GM20000 (cell line): Measurements from ENCODE around the gene TUBB1.
A peak's percentile ranks its signal among the peaks of the same experiment; 100 is the strongest.

Source experiments
- DNase-seq: peaks from one replicate; pipeline ENCODE4 v3.0.0; 2012; ENCODE audit warnings: low spot score
- TF ChIP-seq, protein P1 (sequence below): IDR thresholded peaks from 2 replicates; pipeline ENCODE4 v1.5.1; 2012; ENCODE audit warnings: mild to moderate bottlenecking, control low read depth; ENCODE audit errors: extremely low read depth, missing control alignments

Gene TUBB1

DNA sequence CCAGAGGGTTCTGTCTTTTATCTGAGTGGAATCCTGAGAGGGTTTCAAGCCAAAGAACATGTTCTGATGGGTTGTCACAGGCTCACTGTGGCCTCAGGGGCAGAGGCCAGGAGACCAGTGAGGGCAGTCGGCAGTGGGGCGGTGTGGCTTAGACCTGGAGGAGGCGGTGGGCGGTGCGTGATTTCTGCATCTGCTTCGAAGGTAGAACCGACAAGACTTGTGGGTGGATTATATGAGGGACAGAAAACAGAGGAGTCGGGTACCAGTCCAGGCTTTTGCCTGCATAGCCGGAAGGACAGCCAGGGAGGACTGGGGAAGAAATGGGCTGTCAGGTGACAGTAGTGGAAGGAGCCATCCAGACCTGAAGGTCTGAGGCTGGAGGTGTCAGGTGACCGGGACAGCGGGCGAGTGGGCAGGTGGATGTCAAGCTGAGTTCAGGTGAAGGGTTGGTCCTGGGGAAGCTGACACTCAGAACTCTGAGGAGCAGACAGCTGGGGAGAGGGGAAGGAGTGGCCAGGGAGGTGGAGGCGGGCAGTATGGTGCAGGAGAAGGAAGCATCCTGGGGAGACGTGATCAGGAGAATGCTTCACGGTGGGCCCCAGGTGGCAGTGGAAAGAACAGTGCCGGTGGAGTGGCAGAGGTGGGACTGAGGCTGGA is 15.3 kb upstream of the TUBB1 start:
- TF ChIP-seq, protein P1, sequence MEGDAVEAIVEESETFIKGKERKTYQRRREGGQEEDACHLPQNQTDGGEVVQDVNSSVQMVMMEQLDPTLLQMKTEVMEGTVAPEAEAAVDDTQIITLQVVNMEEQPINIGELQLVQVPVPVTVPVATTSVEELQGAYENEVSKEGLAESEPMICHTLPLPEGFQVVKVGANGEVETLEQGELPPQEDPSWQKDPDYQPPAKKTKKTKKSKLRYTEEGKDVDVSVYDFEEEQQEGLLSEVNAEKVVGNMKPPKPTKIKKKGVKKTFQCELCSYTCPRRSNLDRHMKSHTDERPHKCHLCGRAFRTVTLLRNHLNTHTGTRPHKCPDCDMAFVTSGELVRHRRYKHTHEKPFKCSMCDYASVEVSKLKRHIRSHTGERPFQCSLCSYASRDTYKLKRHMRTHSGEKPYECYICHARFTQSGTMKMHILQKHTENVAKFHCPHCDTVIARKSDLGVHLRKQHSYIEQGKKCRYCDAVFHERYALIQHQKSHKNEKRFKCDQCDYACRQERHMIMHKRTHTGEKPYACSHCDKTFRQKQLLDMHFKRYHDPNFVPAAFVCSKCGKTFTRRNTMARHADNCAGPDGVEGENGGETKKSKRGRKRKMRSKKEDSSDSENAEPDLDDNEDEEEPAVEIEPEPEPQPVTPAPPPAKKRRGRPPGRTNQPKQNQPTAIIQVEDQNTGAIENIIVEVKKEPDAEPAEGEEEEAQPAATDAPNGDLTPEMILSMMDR = no peak
- peak; percentile 39 for DNase-seq

DNA sequence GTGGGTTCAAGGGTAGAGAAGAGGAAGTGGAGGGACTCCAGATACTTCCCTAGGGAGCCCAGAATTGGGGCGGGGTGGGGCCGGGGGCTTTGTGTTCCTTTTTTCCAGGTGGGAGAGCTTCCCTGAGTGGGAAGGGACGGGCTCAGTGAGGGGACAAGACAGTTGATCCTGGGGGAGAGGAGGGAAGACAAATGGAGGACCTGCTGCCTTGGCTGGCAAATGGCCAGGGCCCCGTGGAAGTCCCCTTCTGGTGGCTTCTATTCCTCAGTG is 14.8 kb upstream of the TUBB1 start:
- TF ChIP-seq, protein P1 = no peak
- DNase-seq = no peak

DNA sequence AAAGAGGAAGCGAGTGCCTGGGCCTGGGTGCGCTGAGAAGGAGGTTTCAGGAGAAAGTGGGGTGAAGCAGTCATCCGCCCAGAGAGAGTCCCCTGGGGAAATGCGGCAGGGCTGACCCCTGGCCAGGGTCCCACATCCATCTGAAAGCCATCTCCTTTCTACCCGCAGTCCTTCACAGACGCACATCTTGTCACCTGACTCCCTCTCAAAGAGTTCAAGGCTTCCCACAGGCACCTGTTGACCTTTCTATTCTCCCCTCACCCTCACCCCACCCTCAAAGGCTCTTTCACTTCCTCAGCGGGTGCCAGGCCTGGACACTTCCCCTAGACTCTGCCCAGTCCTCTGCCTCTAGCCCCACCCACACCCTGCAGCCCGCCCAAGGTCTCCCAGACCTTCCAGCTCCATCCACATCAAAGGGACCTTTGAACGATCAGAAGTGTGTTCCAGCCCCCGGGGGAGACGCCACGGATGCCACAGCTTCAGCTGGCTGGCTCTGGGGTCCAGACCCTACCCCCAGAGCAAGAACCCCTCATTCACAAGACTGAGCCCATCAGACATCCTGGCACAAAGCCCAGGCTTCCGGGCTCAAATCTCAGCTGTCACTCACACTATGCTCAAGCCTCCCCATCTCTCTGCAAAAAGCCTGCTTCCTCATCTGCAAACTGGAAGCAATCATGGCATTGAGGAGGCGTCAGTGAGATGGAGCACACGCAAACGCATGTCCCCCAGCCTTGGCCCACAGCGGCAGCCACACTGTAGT is 14.3 kb upstream of the TUBB1 start:
- TF ChIP-seq, protein P1 = no peak
- peak; percentile 87 for DNase-seq

- no peak for DNase-seq
- TF ChIP-seq, protein P1 = no peak
These were observed 13.6 kb upstream of the TUBB1 start for GRCh38 chr20:59005523-59006166.

DNA sequence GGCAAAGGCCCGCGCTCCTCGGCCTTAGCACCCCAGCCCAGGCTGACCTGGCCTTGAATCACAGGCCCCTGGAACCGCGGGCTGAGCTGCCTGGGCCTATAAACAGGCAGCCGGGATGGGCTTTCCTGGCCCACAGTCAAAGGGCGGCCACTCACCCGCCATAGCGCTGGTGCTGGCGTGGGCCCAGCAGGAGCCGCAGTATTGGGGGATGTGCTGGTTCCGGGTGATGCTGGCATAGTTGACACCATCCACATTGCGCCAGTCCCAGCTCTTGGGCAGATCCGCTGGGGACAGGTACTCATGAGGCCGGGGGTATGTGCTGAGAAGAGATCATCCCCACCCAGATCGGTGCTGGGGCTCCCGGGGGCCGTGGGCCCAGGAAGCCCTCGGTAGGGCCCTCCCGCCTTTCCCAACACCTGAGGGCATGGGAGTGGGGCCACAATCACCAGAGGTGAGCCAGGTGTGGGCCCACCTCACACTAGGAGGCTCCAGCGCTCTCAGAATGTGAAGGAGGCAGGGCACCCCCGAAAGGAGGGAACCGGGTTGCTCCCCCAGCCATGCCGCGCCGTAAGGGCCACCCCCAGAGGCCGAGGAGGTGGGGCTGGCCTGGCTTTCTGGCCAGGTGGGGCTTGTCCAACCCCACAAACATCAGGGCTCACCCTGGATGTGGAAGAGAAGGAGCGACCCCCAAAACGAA is 12.9 kb upstream of the TUBB1 start:
- TF ChIP-seq, protein P1 = no peak
- peak; percentile 44 for DNase-seq

- peak; percentile 88 for DNase-seq
- TF ChIP-seq, protein P1 = no peak
These were observed 12.2 kb upstream of the TUBB1 start, which contains the start of gene CTSZ for GRCh38 chr20:59006864-59007664. TSS of gene CTSZ (minus strand) at chr20:59007254. CDS start at chr20:59007128, 126 bp downstream.
